Vagina (tissue), 2 donors: ENCODE data around the gene IRF1.

Experiments
- CTCF ChIP-seq, 3 experiments: fragments of 450-650 bp in 2 of 3; fragments of 200-600 bp in 1 of 3; sonication (generic) in 1 of 3; IDR thresholded peaks; one replicate each; pipeline ENCODE4 v1.5.1; 2017 to 2019; ENCODE audit warnings: antibody characterized with exemption in 3 of 3, mild to moderate bottlenecking in 2 of 3, moderate library complexity in 2 of 3
- POLR2A ChIP-seq, 2 donors: fragments of 450-650 bp; IDR thresholded peaks; one replicate each; pipeline ENCODE4 v1.6.1; 2017; ENCODE audit warnings: antibody characterized with exemption in 2 of 2, mild to moderate bottlenecking in 2 of 2, moderate library complexity in 2 of 2

DNA sequence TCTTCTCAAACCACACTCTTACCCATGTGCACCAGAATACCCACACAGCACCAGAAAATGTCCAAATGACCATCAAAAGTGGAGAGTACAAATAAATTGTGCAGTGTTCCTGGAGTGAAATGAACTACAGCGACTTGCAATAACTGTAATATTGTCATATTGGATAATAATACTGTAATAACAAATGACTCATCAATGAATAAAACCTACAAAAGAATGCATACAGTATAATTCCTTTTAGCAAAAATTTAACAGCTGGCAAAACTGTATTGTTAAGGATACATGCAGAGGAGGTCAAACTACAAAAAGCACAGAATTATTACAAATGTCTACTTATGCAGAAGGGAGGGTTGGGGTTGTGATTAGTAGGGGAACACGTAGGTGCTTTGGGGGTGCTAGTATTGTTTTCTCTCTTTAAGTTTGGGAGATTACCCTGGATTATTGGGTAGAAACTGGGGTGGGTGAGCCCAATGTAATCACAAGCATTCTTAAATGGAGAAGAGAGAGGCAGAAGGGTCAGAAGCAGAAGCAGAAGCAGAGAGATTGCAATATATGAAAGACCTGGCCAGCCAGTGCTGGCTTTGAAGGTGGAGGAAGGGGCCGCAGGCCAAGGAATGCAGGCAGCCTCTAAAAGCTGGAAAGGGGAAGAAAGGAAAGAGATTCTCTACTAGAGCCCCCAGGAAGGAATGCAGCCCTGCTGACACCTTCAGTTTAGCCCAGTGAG is 21.8 kb downstream of the IRF1 start:
- TF ChIP-seq CTCF (IDR thresholded peaks at IDR 0.05), result no peak
- no peak for TF ChIP-seq POLR2A (IDR thresholded peaks at IDR 0.05)
